Ovary (tissue), 9 donors: ENCODE data around the gene ATF7IP2. TPM values are rescaled to one million over a fixed set of nuclear protein-coding genes. Genes with fewer than 3 reads are reported as not detected.
"Not testable (repeated sequence)": the region's sequence is repeated elsewhere in the genome, so short reads cannot be mapped to it uniquely, and the experiment has no call there.

Source experiments
- DNase-seq, 5 donors: peaks; one replicate each; pipeline ENCODE4 v3.0.0-alpha.2; 2019 to 2020
- H3K27ac ChIP-seq, 2 donors: fragments of 200-600 bp; one replicate each; pipeline versions ENCODE4 v1.5.1 to v1.8.0; 2019 to 2022
- H3K27me3 ChIP-seq: fragments of 200-600 bp; one replicate; pipeline ENCODE4 v1.8.0; 2022
- H3K36me3 ChIP-seq: fragments of 200-600 bp; sonication (generic); one replicate; pipeline ENCODE4 v1.5.1; 2019
- H3K4me1 ChIP-seq: one replicate; pipeline ENCODE4 v1.8.1; 2013; ENCODE audit warnings: mild to moderate bottlenecking, moderate library complexity; ENCODE audit not compliant: insufficient read depth
- H3K4me3 ChIP-seq: fragments of 200-600 bp; sonication (generic); one replicate; pipeline ENCODE4 v1.5.1; 2017
- H3K9me3 ChIP-seq, 2 donors: fragments of 200-600 bp in 1 of 2; sonication (generic) in 1 of 2; one replicate each; pipeline versions ENCODE4 v1.5.1 to v1.8.1; 2013 to 2019; ENCODE audit warnings: mild to moderate bottlenecking in 1 of 2, moderate library complexity in 1 of 2
- CTCF ChIP-seq, 3 donors: fragments of 450-650 bp in 2 of 3; fragments of 200-600 bp in 1 of 3; IDR thresholded peaks; one replicate each; pipeline versions ENCODE4 v1.5.1 to v1.8.0; 2016 to 2022; ENCODE audit warnings: antibody characterized with exemption in 3 of 3, mild to moderate bottlenecking in 1 of 3
- EP300 ChIP-seq: sonication (generic); formaldehyde crosslinking; IDR thresholded peaks from one replicate; pipeline ENCODE4 v1.6.1; 2017; ENCODE audit warnings: antibody characterized with exemption
- POLR2A ChIP-seq: fragments of 450-650 bp; IDR thresholded peaks from one replicate; pipeline ENCODE4 v1.6.1; 2017; ENCODE audit warnings: antibody characterized with exemption, mild to moderate bottlenecking, moderate library complexity
- WGBS, 3 donors: extraction: QIAGEN DNeasy Blood & Tissue Kit in 1 of 3; methylation state at CpG; one replicate each; pipeline versions ENCODE4 v1.1.5 to v1.1.7; 2013 to 2017; 5-methylcytosine and 5-hydroxymethylcytosine counted together
- intact Hi-C, 4 donors: fragments of 100-400 bp; cut with DNase I; formaldehyde crosslinking; loops; one replicate each; pipeline versions ENCODE4 v1.11.0 to v1.15.1; 2022 to 2023
- polyA plus RNA-seq, 2 donors: library from polyadenylated mRNA; stranded (reverse); fragments of 200-250 nt in 1 of 2; fragments of 350-450 nt in 1 of 2; fragmentation: Illumina TruSeq in 1 of 2; extraction: RNeasy Lipid Tissue Mini Kit (QIAGEN cat#74804) in 1 of 2; gene quantifications; one replicate each; pipeline ENCODE4 v1.2.3, GENCODE V29; 2013 to 2014
- total RNA-seq, 7 donors: library from RNA; depleted of rRNA in 2 of 7; stranded (reverse); fragments of >200 nt in 2 of 7; fragmentation: NEBNext Ultra II Directional in 3 of 7; extraction: Animal tissue kit (Norgen Biotek cat#: 25700) in 3 of 7; gene quantifications; one replicate each; pipeline versions ENCODE4 v1.1.0 to v1.2.4, GENCODE V29; 2016 to 2023
- donor health status: DM: no; HTN: no; CAD: no; lungs with moderate emphysema.
- donor health status: DM: no; HTN: no; CAD: no.
- donor health status: Bipolar disorder and iron deficiency.
- donor health status: DM: yes; HTN: yes; CAD: no.
- donor health status: DM: no; HTN: no; CAD: no.
- donor health status: DM: yes; HTN: yes; CAD: no.

ATF7IP2 gene
- total and polyA plus RNA-seq, 9 donors, result 3.5 to 20.8 (median 8.8) TPM

GRCh38 chr16:10466313-10466712, 80.5 kb downstream of the ATF7IP2 start:
- no peak for TF ChIP-seq EP300
- no peak for TF ChIP-seq POLR2A
- TF ChIP-seq CTCF (IDR thresholded peaks at IDR 0.05), result no peak
- 96 to 99% (median 99%) methylated on average over 2 of the region's 2 CpGs for WGBS, 3 donors
- intact Hi-C loops, result no loop called here

GRCh38 chr16:10466861-10467260, 81.0 kb downstream of the ATF7IP2 start:
- H3K27ac ChIP-seq, result no peak overlapping the region
- no peaks in the 10 kb centered on the region for H3K9me3 ChIP-seq
- H3K4me1 ChIP-seq, result no peaks in the 10 kb centered on the region
- TF ChIP-seq POLR2A (no peak), EP300 (no peak), CTCF (IDR thresholded peaks at IDR 0.05) (no peak)
- DNase-seq, result no peak
- no peaks in the 10 kb centered on the region for H3K27me3 ChIP-seq
- intact Hi-C loops, result no loop called here
- H3K36me3 ChIP-seq, result no peaks in the 10 kb centered on the region
- no peak overlapping the region for H3K4me3 ChIP-seq

More at GRCh38 chr16:10466313-10466712, 80.5 kb downstream of the ATF7IP2 start:
- no peaks in the 10 kb centered on the region for H3K9me3 ChIP-seq
- no peak overlapping the region for H3K4me3 ChIP-seq
- no peaks in the 10 kb centered on the region for H3K27me3 ChIP-seq
- no peaks in the 10 kb centered on the region for H3K4me1 ChIP-seq
- H3K36me3 ChIP-seq, result no peaks in the 10 kb centered on the region
- no peak for DNase-seq
- H3K27ac ChIP-seq, result no peak overlapping the region

- DNase-seq, H3K4me1 ChIP-seq, H3K27ac ChIP-seq, H3K27me3 ChIP-seq, H3K9me3 ChIP-seq, intact Hi-C loops, H3K4me3 ChIP-seq, H3K36me3 ChIP-seq: not testable (repeated sequence)
- 100% methylated on average over 1 of the region's 1 CpG for WGBS, 3 donors
Measured at GRCh38 chr16:10476636-10477035, 90.8 kb downstream of the ATF7IP2 start.

GRCh38 chr16:10480151-10480550, 94.3 kb downstream of the ATF7IP2 start:
- DNase-seq, result no peak
- 43 to 85% (median 81%) methylated on average over 1 to 2 of the region's 2 CpGs for WGBS, 3 donors
- TF ChIP-seq EP300, result no peak
- TF ChIP-seq POLR2A, result no peak
- TF ChIP-seq CTCF (IDR thresholded peaks at IDR 0.05), result no peak
- Histone ChIP-seq H3K27me3 (no peaks in the 10 kb centered on the region), H3K4me1 (no peaks in the 10 kb centered on the region), H3K27ac (no peak overlapping the region), H3K36me3 (no peaks in the 10 kb centered on the region), H3K9me3 (no peaks in the 10 kb centered on the region), H3K4me3 (no peak overlapping the region)
- intact Hi-C loops, result no loop called here

- intact Hi-C loops, result no loop called here
- 88 to 97% (median 91%) methylated on average over 4 of the region's 4 CpGs for WGBS, 3 donors
- no peaks in the 10 kb centered on the region for H3K4me1 ChIP-seq
- no peak overlapping the region for H3K27ac ChIP-seq
- no peak overlapping the region for H3K4me3 ChIP-seq
- TF ChIP-seq POLR2A, result no peak
- TF ChIP-seq EP300, result no peak
- TF ChIP-seq CTCF (IDR thresholded peaks at IDR 0.05), result no peak
- H3K27me3 ChIP-seq, result no peaks in the 10 kb centered on the region
- no peak for DNase-seq
- H3K9me3 ChIP-seq, result no peaks in the 10 kb centered on the region
- no peaks in the 10 kb centered on the region for H3K36me3 ChIP-seq
Measured at GRCh38 chr16:10485159-10485558, 99.3 kb downstream of the ATF7IP2 start.
